GM12865 (cell line): ENCODE results near the gene FBXO42.
"Not testable (repeated sequence)": the region's sequence is repeated elsewhere in the genome, so short reads cannot be mapped to it uniquely, and the experiment has no call there.

Source experiments
- DNase-seq: peaks from one replicate; pipeline ENCODE4 v3.0.0; 2010; ENCODE audit warnings: low read depth
- H3K4me3 ChIP-seq: 2 replicates; pipeline ENCODE4 v1.5.1; 2011; ENCODE audit warnings: mild to moderate bottlenecking, low read depth, low read length, control low read depth
- CTCF ChIP-seq: IDR thresholded peaks from 2 replicates; pipeline ENCODE4 v1.5.1; 2011; ENCODE audit warnings: low read length, control low read depth, low read depth, inconsistent platforms; ENCODE audit not compliant: insufficient read depth; ENCODE audit errors: missing control alignments

Gene FBXO42

GRCh38 chr1:16354619-16355018 is 2.3 kb upstream of the FBXO42 start:
- H3K4me3 ChIP-seq = no peak overlapping the region
- no peak for DNase-seq
- TF ChIP-seq CTCF = no peak

- peak; percentile 47 for DNase-seq
- no peak for TF ChIP-seq CTCF
- peak overlapping the region; percentile 67 for H3K4me3 ChIP-seq
Measured at GRCh38 chr1:16352842-16353535, 709 bp upstream of the FBXO42 start.

GRCh38 chr1:16351456-16351993 is 755 bp downstream of the FBXO42 start:
- TF ChIP-seq CTCF = no peak
- DNase-seq = no peak
- peak overlapping the region; percentile 87 for H3K4me3 ChIP-seq

- DNase-seq = no peak
- no peak overlapping the region for H3K4me3 ChIP-seq
- no peak for TF ChIP-seq CTCF
Measured at GRCh38 chr1:16349847-16350406, 2.4 kb downstream of the FBXO42 start.

- TF ChIP-seq CTCF = no peak
- no peak overlapping the region for H3K4me3 ChIP-seq
- no peak for DNase-seq
Measured at GRCh38 chr1:16348414-16349182, 3.7 kb downstream of the FBXO42 start.

GRCh38 chr1:16343276-16343675 is 9.0 kb downstream of the FBXO42 start:
- not testable (repeated sequence) for DNase-seq, H3K4me3 ChIP-seq

GRCh38 chr1:16342331-16343062 is 9.8 kb downstream of the FBXO42 start:
- no peak overlapping the region for H3K4me3 ChIP-seq
- no peak for TF ChIP-seq CTCF
- no peak for DNase-seq
